Activated CD4-positive, alpha-beta T cell treated with anti-CD3 and anti-CD28 coated beads for 36 hours (primary cell): ENCODE data around the gene PIR. TPM values are rescaled to one million over a fixed set of nuclear protein-coding genes. Genes with fewer than 3 reads are reported as not detected.

ENCODE experiments used
- ATAC-seq: fragments of 200-7000 bp; cut with Tn5 transposase; one replicate; pipeline ENCODE4 v1.10.0; 2021; ENCODE audit warnings: mild to moderate bottlenecking, moderate library complexity
- CTCF ChIA-PET: fragments of 350-600 bp; sonication (Branson Sonifier 250); formaldehyde crosslinking; loops from one replicate; lab custom pipeline; 2021; ENCODE audit warnings: antibody characterized with exemption; lab: Charles Lee
- POLR2A ChIA-PET: fragments of 350-600 bp; sonication (Branson Sonifier 250); formaldehyde crosslinking; loops from one replicate; lab custom pipeline; 2021; ENCODE audit warnings: antibody characterized with exemption, inconsistent platforms; lab: Charles Lee
- DNase-seq: peaks from one replicate; pipeline ENCODE4 v3.0.0-alpha.2; 2020
- H3K27ac Mint-ChIP-seq: one replicate; pipeline ENCODE4 v1.8.0; 2021; ENCODE audit warnings: mixed read lengths
- H3K27me3 Mint-ChIP-seq: one replicate; pipeline ENCODE4 v1.8.0; 2021; ENCODE audit warnings: mixed read lengths
- H3K36me3 Mint-ChIP-seq: one replicate; pipeline ENCODE4 v1.8.0; 2021; ENCODE audit warnings: low read depth, mixed read lengths
- H3K4me1 Mint-ChIP-seq: one replicate; pipeline ENCODE4 v1.8.0; 2021; ENCODE audit warnings: mixed read lengths
- H3K4me3 Mint-ChIP-seq: one replicate; pipeline ENCODE4 v1.8.0; 2021; ENCODE audit warnings: mild to moderate bottlenecking, moderate library complexity, mixed read lengths
- H3K9me3 Mint-ChIP-seq: one replicate; pipeline ENCODE4 v1.8.0; 2021; ENCODE audit warnings: low read depth, mixed read lengths
- intact Hi-C, 2 experiments: fragments of 100-400 bp; cut with DNase I in 1 of 2; cut with micrococcal nuclease in 1 of 2; formaldehyde crosslinking; loops; one replicate each; pipeline versions ENCODE4 v1.14.2 to v1.15.1; 2022 to 2024; cut with DNase I, micrococcal nuclease
- total RNA-seq, 2 experiments: library from RNA; stranded (reverse); gene quantifications; one replicate each; pipeline ENCODE4 v1.2.3, GENCODE V29; 2021

The PIR gene
- total RNA-seq, 2 experiments from 2014 or later, result 1.4 to 2.3 TPM

- ChIA-PET CTCF (interaction anchor here (1.0 kb wide), 1 partner anchor 152 kb away, joined by 3 read pairs; no protein-coding TSS in a partner anchor), POLR2A (no interaction called here)
- H3K9me3 Mint-ChIP-seq, result no peaks in the 10 kb centered on the region
- intact Hi-C loops, result no loop called here
- H3K4me1 Mint-ChIP-seq, result no peaks in the 10 kb centered on the region
- H3K27ac Mint-ChIP-seq, result no peak overlapping the region
- no peak for ATAC-seq
- H3K27me3 Mint-ChIP-seq, result peaks cover 6% of the 10 kb centered on the region
- no peaks in the 10 kb centered on the region for H3K36me3 Mint-ChIP-seq
- H3K4me3 Mint-ChIP-seq, result no peak overlapping the region
- no peak for DNase-seq
Measured at GRCh38 chrX:15507005-15507404, 13.9 kb upstream of the PIR start.

- H3K4me1 Mint-ChIP-seq, result no peaks in the 10 kb centered on the region
- no peak for ATAC-seq
- peaks cover 6% of the 10 kb centered on the region for H3K27me3 Mint-ChIP-seq
- H3K27ac Mint-ChIP-seq, result no peak overlapping the region
- POLR2A ChIA-PET, result no interaction called here
- no peak overlapping the region for H3K4me3 Mint-ChIP-seq
- CTCF ChIA-PET, result no interaction called here
- H3K9me3 Mint-ChIP-seq, result no peaks in the 10 kb centered on the region
- H3K36me3 Mint-ChIP-seq, result no peaks in the 10 kb centered on the region
- DNase-seq, result no peak
- intact Hi-C loops, result no loop called here
Measured at GRCh38 chrX:15505101-15505500, 12.0 kb upstream of the PIR start.

- peaks cover 5% of the 10 kb centered on the region for H3K27me3 Mint-ChIP-seq
- intact Hi-C loops, result no loop called here
- DNase-seq, result no peak
- no peaks in the 10 kb centered on the region for H3K4me1 Mint-ChIP-seq
- H3K27ac Mint-ChIP-seq, result no peak overlapping the region
- H3K36me3 Mint-ChIP-seq, result no peaks in the 10 kb centered on the region
- no peak for ATAC-seq
- CTCF ChIA-PET, result no interaction called here
- no peak overlapping the region for H3K4me3 Mint-ChIP-seq
- no peaks in the 10 kb centered on the region for H3K9me3 Mint-ChIP-seq
- POLR2A ChIA-PET, result no interaction called here
Measured at GRCh38 chrX:15504661-15505060, 11.5 kb upstream of the PIR start.

- POLR2A ChIA-PET, result no interaction called here
- DNase-seq (no peak), ATAC-seq (no peak)
- H3K9me3 Mint-ChIP-seq, result no peaks in the 10 kb centered on the region
- H3K27ac Mint-ChIP-seq, result no peak overlapping the region
- CTCF ChIA-PET, result interaction anchor here (0.6 kb wide), 1 partner anchor 16 kb away, joined by 3 read pairs; no protein-coding TSS in a partner anchor
- intact Hi-C loops, result no loop called here
- H3K4me3 Mint-ChIP-seq, result no peak overlapping the region
- no peaks in the 10 kb centered on the region for H3K36me3 Mint-ChIP-seq
- H3K4me1 Mint-ChIP-seq, result no peaks in the 10 kb centered on the region
- peaks cover 5% of the 10 kb centered on the region for H3K27me3 Mint-ChIP-seq
Measured at GRCh38 chrX:15501506-15501905, 8.4 kb upstream of the PIR start.

GRCh38 chrX:15500497-15500966, 7.4 kb upstream of the PIR start, which contains the start of gene BMX:
Gene BMX, plus strand, starts transcription at chrX:15500807. Its CDS starts 7,547 bp downstream, at chrX:15508354.
- Mint-ChIP-seq H3K4me1 (no peaks in the 10 kb centered on the region), H3K27me3 (peaks cover 5% of the 10 kb centered on the region), H3K4me3 (no peak within 1 kb of the TSS), H3K36me3 (no peaks in the 10 kb centered on the region), H3K27ac (no peak within 1 kb of the TSS), H3K9me3 (no peaks in the 10 kb centered on the region)
- ATAC-seq (no peak), DNase-seq (no peak)
- CTCF ChIA-PET, result interaction anchor here (0.5 to 1.2 kb wide), 4 partner anchors 20 to 161 kb away, joined by 3 to 4 read pairs (median 3); no protein-coding TSS in a partner anchor
- POLR2A ChIA-PET, result no interaction called here
- intact Hi-C loops, result no loop called here

- no peaks in the 10 kb centered on the region for H3K4me1 Mint-ChIP-seq
- ATAC-seq, result no peak
- POLR2A ChIA-PET, result no interaction called here
- no peak overlapping the region for H3K27ac Mint-ChIP-seq
- no peaks in the 10 kb centered on the region for H3K36me3 Mint-ChIP-seq
- H3K9me3 Mint-ChIP-seq, result no peaks in the 10 kb centered on the region
- CTCF ChIA-PET, result interaction anchor here (0.7 to 1.2 kb wide), 2 partner anchors 21 to 161 kb away, joined by 3 to 4 read pairs; no protein-coding TSS in a partner anchor
- H3K4me3 Mint-ChIP-seq, result no peak overlapping the region
- DNase-seq, result no peak
- intact Hi-C loops, result loop anchor here (2.0 to 10.0 kb wide), 4 partner anchors 65 to 175 kb away; no protein-coding TSS in a partner anchor
- peaks cover 4% of the 10 kb centered on the region for H3K27me3 Mint-ChIP-seq
Measured at GRCh38 chrX:15499976-15500375, 6.8 kb upstream of the PIR start.

GRCh38 chrX:15498741-15499140, 5.6 kb upstream of the PIR start:
- H3K9me3 Mint-ChIP-seq, result no peaks in the 10 kb centered on the region
- ATAC-seq, result no peak
- peaks cover under 1% of the 10 kb centered on the region for H3K4me1 Mint-ChIP-seq
- H3K36me3 Mint-ChIP-seq, result no peaks in the 10 kb centered on the region
- ChIA-PET POLR2A (no interaction called here), CTCF (interaction anchor here (1.6 kb wide), 1 partner anchor 19 kb away, joined by 5 read pairs; no protein-coding TSS in a partner anchor)
- peaks cover 2% of the 10 kb centered on the region for H3K27me3 Mint-ChIP-seq
- no peak overlapping the region for H3K27ac Mint-ChIP-seq
- intact Hi-C loops, result loop anchor here (2.0 to 10.0 kb wide), 4 partner anchors 66 to 176 kb away; no protein-coding TSS in a partner anchor
- no peak for DNase-seq
- H3K4me3 Mint-ChIP-seq, result no peak overlapping the region

- CTCF ChIA-PET, result interaction anchor here (1.6 kb wide), 1 partner anchor 20 kb away, joined by 5 read pairs; no protein-coding TSS in a partner anchor
Measured at GRCh38 chrX:15497865-15498264, 4.7 kb upstream of the PIR start.

GRCh38 chrX:15496824-15497223, 3.7 kb upstream of the PIR start:
- no peaks in the 10 kb centered on the region for H3K9me3 Mint-ChIP-seq
- H3K4me1 Mint-ChIP-seq, result peaks cover 4% of the 10 kb centered on the region
- DNase-seq (no peak), ATAC-seq (no peak)
- intact Hi-C loops, result loop anchor here (5.0 to 10.0 kb wide), 3 partner anchors 70 to 178 kb away; no protein-coding TSS in a partner anchor
- H3K27me3 Mint-ChIP-seq, result peaks cover 2% of the 10 kb centered on the region
- H3K4me3 Mint-ChIP-seq, result no peak overlapping the region
- CTCF ChIA-PET, result interaction anchor here (0.6 to 1.0 kb wide), 2 partner anchors 148 to 1556 kb away, joined by 3 read pairs; no protein-coding TSS in a partner anchor
- H3K27ac Mint-ChIP-seq, result no peak overlapping the region
- H3K36me3 Mint-ChIP-seq, result no peaks in the 10 kb centered on the region
- POLR2A ChIA-PET, result no interaction called here

More at GRCh38 chrX:15497865-15498264, 4.7 kb upstream of the PIR start:
- POLR2A ChIA-PET, result no interaction called here
- intact Hi-C loops, result loop anchor here (2.0 to 10.0 kb wide), 4 partner anchors 67 to 177 kb away; no protein-coding TSS in a partner anchor
- H3K4me3 Mint-ChIP-seq, result no peak overlapping the region
- H3K36me3 Mint-ChIP-seq, result no peaks in the 10 kb centered on the region
- DNase-seq (peak; percentile 59), ATAC-seq (no peak)
- H3K4me1 Mint-ChIP-seq, result peaks cover 4% of the 10 kb centered on the region
- H3K27me3 Mint-ChIP-seq, result peaks cover 2% of the 10 kb centered on the region
- no peaks in the 10 kb centered on the region for H3K9me3 Mint-ChIP-seq
- no peak overlapping the region for H3K27ac Mint-ChIP-seq

- H3K4me1 Mint-ChIP-seq, result peaks cover 4% of the 10 kb centered on the region
- CTCF ChIA-PET, result interaction anchor here (1.0 kb wide), 1 partner anchor 147 kb away, joined by 3 read pairs; no protein-coding TSS in a partner anchor
- no peak overlapping the region for H3K27ac Mint-ChIP-seq
- H3K9me3 Mint-ChIP-seq, result no peaks in the 10 kb centered on the region
- POLR2A ChIA-PET, result no interaction called here
- no peaks in the 10 kb centered on the region for H3K36me3 Mint-ChIP-seq
- DNase-seq (no peak), ATAC-seq (no peak)
- intact Hi-C loops, result loop anchor here (5.0 to 10.0 kb wide), 3 partner anchors 72 to 179 kb away; no protein-coding TSS in a partner anchor
- H3K27me3 Mint-ChIP-seq, result peaks cover 2% of the 10 kb centered on the region
- H3K4me3 Mint-ChIP-seq, result no peak overlapping the region
Measured at GRCh38 chrX:15495801-15496200, 2.7 kb upstream of the PIR start.

GRCh38 chrX:15492469-15492868, 664 bp downstream of the PIR start:
- H3K4me3 Mint-ChIP-seq, result peak overlapping the region; percentile 75
- peaks cover 4% of the 10 kb centered on the region for H3K4me1 Mint-ChIP-seq
- H3K27me3 Mint-ChIP-seq, result peaks cover 2% of the 10 kb centered on the region
- no peak overlapping the region for H3K27ac Mint-ChIP-seq
- POLR2A ChIA-PET, result no interaction called here
- DNase-seq (no peak), ATAC-seq (no peak)
- intact Hi-C loops, result loop anchor here (5.0 to 10.0 kb wide), 2 partner anchors 180 to 182 kb away; no protein-coding TSS in a partner anchor
- H3K36me3 Mint-ChIP-seq, result no peaks in the 10 kb centered on the region
- H3K9me3 Mint-ChIP-seq, result no peaks in the 10 kb centered on the region
- CTCF ChIA-PET, result interaction anchor here (0.8 kb wide), 2 partner anchors 152 to 183 kb away, joined by 3 read pairs; no protein-coding TSS in a partner anchor

GRCh38 chrX:15483891-15484290, 9.2 kb downstream of the PIR start:
- CTCF ChIA-PET, result no interaction called here
- no peak overlapping the region for H3K4me3 Mint-ChIP-seq

More at GRCh38 chrX:15483891-15484290, 9.2 kb downstream of the PIR start:
- DNase-seq, result no peak
- no peaks in the 10 kb centered on the region for H3K4me1 Mint-ChIP-seq
- intact Hi-C loops, result no loop called here
- H3K27me3 Mint-ChIP-seq, result peaks cover 4% of the 10 kb centered on the region
- ATAC-seq, result no peak
- no peak overlapping the region for H3K27ac Mint-ChIP-seq
- no peaks in the 10 kb centered on the region for H3K9me3 Mint-ChIP-seq
- POLR2A ChIA-PET, result no interaction called here
- H3K36me3 Mint-ChIP-seq, result no peaks in the 10 kb centered on the region
